HG02973 (cell line): ENCODE results near the gene ZBTB7C.

Source experiments
- ATAC-seq: cut with Tn5 transposase; IDR thresholded peaks from one replicate; pipeline ENCODE4 v1.9.1; 2021; ENCODE audit warnings: moderate library complexity; ENCODE audit not compliant: unreplicated experiment

ZBTB7C gene

DNA sequence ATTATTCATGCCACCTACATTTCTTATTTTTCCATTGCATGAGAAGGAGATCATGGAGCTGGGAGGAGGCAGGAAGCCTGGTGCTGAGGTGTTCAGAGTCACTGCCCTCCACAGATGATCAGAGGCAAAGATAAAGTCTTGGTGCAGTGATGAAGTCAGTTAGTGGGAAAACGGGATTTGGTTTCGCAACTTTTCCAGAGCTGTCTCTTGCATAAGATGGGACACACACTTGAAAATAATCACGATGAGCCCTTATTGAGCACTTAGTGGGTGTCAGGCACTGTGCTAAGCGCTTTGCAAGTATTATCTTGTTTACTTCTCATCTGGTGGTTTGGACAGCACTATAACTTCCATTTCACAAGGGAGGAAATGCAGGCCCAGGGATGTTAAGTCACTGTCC is 256.6 kb downstream of the ZBTB7C start:
- no peak for ATAC-seq

DNA sequence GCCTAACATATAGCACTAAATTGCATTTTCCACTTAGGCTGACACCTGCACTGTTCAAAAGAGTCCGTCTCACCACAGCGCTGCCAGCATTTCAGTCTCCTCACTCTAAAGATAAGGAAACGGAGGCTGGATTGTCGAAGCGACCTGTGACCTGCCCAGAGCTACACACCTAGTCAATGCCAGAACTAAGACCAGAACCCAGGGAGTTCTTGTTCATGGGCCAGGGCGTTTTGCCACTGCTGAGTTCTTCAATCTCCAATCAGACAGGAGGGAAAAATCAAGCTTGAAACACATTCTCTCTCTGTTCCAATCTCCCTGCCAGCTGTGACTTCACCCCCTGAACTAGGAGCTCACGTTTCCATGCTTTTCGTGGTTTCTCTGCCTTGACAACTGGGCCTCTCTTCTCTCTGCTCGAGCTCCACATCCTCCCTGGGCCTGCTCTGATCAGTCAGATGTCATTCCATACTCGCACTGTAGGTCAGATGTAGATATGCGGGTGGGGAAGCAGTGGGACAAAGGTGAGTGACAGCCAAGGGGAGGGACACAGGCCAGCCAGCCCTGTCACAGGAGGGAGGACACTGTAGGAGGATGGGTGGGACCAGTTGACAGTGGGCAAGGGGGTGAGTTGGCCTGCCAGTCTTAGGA is 257.6 kb downstream of the ZBTB7C start:
- no peak for ATAC-seq

DNA sequence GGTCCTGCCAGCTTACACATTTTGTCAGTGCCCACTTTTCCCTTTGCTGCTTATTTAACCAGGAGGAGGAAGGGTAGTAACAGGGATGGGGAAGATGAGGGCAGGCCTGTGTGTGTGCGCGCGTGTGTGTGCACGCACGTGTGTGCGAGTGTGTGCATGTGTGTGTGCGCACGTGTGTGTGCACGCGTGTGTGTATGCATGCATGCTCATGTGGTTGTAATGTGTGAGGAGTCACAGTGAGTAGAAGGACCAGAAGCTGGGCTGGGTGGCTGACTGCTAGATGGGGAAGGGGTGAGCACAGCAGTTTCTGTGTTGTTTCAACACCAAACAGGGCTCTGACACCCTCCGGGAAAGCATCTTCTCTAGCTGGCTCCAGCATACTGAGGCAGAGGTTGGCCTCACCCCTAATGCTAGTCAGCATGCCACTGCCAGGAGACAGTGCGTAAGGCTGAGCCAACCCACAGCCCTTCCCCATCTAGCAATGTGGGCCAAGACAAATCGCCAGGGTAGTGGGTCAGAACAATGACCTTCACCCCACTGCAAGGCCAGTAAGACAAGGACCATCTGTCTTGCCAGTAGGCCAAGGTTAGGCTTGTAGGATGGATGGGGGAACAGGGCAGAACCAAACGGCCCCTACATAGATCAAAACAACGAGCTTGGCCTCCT is 260.0 kb downstream of the ZBTB7C start:
- ATAC-seq: no peak

DNA sequence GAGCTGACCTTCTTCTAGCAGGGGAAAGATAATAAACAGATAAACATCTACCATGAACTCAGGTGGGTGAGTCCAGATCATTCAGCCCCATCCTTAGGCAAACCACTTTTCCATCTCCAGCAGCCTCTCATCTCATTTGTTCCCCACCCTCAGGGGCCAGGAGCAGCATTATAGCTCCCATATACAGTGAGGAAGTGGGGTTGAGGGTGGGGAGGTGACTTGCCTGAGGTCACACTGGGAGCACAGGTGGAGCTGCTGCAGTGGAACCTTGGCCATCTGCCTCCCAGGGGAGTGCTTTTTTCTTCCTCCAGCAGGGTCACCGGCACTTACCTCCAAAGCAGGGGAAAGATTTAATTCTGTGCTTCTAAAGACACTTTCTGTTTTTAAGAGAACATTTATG is 266.2 kb downstream of the ZBTB7C start:
- ATAC-seq: no peak

DNA sequence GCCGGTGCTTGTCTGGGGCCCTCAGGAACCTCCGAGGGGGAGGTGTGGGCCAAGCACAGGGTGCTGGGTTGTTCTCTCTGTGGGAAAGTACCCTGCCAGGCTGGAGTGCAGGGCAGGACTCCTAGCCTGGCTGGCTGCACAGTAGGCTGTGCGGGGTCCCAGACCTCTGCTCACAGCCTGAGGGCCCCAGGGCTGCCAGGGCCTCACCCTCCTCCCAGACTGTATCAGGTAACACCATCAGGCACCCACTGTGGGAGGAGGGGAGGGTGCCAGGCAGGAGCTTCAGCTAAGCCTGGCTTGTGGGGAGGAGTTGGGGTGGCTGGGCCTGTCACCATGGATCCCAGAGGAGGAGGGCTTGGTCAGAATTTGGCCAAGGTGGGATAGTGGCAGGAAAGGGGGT is 266.8 kb downstream of the ZBTB7C start:
- no peak for ATAC-seq

DNA sequence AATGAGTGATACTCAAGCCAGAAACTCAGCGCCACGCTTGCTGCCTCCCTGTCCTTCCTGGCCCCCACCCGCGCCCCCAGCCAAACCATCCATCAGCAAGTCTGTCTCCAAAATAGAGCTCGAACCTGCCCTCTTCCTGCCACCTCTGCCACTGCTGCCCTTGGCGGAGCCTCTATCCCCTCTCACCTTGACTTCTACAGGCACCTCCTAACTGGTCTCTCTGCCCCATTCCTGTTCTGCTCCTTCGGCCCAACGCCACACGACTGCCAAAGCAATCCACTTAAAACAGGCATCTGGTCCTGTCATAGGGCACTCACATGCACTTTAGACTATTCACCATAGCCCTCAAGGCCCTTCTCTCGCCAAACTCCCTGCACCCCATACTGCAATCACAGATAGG is 268.5 kb downstream of the ZBTB7C start:
- ATAC-seq: no peak

DNA sequence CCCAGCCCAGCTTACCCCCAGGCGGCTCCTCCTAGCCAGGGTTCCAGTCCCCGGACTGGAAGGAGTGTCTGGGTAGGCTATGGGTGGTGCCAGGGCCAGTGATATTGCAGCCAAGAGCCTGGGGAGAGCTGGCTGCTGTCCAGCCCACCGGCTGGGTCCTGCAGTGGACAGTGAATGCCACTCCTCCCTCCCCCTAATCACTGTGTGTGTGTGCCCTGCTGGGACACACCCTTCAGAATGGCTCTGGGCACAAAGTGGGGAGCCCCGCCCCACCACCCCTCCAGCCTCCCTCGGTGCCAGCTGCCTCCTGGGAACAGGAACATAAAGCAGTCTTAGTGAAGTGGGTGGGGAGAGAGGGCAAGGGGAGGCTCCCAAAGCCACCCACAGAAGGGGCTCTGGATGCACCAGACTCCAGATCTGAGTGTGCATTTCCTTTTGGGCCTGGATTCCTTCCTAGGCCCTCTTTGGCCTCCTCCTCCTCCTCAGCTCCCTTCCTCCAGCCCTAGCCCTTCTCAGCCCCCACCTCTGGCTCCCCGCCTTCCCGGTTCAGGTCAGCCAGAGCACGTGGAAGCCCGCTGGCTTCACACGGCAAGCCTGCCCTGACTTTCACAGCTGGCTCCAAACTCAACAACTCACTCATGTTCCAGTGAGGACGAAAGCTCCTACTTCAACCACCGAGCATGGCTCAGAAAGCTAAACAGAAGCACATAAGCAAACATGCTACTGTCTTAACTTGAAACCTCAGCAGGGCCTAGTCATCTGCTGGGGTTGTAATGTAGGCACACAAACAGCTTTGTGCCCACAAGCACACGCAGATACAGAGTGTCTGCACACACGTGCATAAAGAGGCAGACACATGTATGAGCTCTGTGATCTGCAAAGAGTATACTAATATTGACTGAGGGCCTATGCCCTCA is 269.5 kb downstream of the ZBTB7C start:
- no peak for ATAC-seq

DNA sequence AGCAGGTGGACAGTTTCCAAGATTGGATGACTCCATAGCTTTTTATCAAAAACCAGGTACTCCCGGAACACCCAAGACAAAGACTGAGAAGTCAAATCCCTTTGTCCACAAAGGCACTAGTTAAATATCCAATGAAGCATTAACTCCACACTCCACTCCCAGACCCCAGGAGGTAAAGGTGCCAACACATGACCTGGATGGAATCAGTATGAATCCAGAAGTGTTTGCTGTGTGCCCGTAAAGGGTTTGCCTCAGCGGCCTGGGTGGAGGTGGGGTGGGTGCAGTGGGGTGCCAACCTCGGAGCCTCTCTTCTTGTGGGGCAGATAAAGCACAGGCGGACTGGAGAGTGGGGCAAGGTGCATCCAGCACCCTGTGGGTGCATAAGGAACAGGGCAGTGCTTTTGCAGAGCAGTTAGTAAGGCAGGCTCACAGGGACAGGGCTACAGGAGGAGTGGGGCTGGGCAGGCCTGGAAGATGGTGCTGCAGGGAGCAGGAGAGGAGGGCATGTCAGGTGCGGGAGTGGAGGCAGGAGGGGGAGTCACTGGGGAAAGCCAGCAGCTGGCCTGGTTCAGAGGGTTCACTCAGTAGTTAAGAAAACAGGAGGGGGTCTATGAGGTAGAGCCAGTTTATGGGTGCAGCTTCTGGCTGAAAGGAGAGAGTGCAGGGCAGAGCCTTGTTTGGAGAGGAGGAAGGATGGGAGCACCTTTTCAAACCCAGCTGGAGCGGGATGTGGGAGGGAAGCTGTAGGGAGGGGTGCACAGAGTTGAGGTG is 270.3 kb downstream of the ZBTB7C start:
- ATAC-seq: no peak

DNA sequence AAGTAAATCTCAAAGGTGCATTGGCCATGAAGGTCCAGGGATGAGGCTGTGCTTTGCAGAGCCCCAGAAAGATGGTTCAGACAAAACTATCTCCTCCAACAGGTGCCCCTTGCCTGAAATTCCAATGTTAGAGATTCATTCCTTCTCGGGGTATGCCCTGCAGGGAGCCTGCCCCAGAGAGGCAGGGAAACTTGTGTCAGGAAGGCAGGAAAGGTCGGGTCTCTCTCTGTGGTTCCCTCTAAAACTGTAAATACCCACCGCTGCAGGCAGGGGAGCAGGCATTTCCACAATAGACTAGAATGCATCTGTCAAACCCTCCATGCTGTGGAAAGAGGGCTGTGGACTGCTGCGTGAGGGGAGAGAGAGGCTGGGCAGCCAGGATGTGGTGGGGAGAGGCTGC is 271.0 kb downstream of the ZBTB7C start:
- ATAC-seq: no peak

DNA sequence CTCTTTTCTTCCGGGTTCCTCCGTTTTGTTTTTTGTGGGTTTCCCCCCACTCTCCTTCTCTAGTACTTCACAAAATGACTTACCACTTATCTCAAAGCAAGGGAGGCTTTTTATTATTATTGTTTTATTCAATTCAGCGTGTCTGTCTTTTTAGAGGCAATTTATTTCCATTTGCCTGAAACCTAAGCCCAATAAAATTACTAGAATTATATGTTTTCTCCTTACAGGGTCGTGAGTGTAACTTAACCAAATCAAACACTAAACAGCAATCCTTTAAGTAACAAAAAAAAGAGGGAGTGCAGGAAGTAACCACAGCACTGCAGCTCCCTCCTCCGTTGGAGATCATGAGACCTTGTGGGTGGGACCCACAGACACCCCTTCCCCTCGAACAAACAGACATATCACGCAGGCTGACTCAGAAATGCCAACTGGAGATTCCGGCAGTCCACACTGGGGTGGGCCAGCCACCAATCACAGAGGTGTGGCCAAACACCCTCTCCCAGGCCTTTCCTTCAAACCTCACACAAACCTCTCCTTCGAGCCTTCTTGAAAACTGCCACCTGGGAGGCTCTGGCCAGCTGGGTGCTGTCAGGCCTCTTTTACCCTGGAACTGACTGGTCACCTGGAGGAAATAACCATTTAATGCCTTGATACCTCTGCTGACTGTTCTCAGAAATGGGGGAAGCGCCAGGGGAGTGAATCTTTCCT is 271.7 kb downstream of the ZBTB7C start:
- no peak for ATAC-seq

DNA sequence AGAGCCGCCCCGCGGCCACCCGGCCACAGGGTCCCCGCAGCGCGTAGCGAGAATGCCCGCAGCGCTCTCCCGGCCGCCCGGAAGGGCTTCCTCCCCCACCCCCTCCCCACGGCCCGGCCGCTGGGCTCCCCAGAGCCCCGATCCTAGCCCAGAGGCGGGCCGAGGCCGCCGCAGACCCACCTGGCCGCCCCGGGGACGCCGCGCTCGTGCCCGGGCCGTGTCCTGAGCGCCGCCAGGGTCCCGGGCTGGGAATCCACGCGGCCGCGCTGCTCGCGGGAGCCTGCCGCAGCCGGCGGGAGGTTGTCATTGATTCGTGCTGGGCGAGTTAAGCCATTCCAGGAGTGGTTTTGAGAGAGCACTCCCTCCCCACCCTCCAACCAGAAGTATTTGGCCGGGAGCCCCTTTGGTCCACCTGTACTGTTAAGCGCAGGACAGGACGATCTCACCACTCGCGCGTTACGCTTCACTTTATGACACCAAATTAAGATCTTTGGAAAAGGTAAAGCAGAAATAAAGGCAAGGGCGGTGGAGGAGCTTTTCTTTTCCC is 272.3 kb downstream of the ZBTB7C start:
- no peak for ATAC-seq

DNA sequence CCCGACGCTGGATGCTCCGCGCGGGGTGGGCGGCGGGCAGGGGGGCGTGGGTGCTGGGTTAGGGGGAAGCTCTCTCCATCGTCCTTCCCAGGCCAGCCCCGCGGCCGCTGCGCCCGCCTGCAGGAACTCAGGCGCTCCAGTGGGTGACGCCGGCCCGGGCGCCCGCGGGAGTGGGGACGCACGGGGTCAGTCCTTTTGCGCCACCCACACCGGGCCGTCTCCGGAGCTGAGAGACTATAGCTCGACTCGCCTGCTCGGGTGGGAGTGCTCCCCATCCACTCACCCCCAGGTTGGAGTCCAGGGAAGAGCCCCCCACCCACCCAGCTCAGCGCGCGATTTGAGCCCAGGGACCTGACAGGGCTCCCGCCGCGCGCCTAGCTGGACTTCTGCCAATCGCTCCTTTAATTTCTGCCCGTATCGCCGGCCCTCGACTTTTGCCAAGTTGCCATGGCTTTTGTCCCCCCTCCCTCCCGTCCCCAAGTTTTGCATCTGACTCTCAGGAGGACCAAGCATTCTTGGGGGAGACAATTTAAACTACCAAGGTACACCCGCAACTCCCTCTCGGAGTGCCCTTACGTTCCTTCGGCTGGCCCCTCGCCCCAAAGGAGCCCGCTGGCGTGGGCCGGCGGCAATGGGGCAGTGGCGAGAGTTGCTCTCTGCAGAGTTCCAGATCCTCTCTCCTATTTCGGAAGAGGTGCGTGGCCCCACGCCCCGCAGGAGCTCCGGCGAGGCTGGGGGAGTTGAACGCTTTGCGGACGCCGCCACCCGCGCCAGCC is 272.9 kb downstream of the ZBTB7C start:
- no peak for ATAC-seq

DNA sequence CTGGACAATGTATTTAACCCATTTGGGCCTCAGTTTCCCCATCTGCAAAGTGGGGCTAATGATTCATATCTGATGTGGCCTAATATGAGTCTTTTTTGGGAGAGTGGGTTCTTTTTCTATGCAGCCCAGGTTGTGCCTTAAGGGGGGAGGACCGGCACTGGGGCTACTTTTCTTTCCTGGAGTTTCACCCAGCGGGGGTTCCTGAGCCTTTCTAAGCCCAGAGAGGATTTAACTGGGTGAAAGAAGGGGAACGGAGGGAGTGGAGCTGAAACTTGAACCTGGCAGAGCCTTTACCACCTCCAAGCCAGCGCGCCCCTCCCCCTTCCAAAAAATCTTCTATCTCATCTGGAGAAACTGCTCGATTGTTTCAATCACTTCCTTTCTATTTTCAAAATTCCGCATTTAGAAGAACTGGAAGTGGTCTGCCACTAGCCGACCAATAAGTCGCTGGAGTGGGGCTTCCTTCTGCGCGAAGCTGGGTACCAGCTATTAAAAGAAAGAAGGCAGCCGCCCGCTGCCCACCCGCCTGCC is 273.7 kb downstream of the ZBTB7C start:
- no peak for ATAC-seq

DNA sequence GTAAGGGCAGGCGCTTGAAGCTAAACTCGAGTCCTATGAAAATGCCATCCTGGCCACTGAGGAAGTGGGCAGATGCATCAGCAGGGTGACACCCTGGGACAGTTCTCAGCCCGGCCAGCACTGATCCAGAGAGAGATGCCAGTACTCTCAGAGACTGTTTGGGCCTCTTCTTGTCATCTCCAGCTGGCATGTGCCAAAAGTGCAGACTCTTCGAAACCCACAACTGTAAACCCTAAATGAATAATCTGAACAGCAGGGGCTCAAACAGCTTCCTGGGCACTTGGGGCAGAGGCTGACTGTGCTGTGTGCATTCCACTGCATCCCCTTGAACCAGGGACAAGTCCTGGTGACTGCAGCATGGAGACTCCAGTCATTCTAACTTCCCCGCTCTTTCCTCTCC is 274.6 kb downstream of the ZBTB7C start:
- ATAC-seq: no peak

DNA sequence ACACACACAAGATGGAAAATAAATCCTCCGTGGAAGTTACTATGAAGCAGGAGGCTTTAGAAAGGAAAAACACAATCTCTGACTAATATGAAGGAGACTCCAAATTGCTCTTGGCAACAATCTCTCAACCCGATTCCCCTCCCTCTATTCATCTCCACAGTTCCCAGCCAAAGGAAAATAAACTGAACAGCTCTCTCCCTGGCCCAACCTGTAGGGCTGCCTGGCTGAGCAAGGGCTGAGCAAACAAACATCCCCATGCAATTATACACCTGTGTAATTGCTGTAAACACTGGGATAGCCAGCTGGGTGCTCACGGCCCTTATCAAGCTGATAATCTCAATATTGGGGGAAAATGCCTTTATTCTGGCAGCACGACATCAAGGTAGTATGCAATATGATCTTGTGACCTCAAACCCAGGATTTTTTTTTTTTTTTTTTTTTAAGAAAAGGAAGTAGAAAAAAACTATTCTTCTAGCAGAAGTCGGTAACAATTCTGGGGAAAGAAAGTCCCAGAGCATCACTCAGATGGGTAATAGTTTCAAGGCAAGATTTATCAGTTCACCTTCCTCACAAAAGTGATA is 275.4 kb downstream of the ZBTB7C start:
- ATAC-seq: no peak

DNA sequence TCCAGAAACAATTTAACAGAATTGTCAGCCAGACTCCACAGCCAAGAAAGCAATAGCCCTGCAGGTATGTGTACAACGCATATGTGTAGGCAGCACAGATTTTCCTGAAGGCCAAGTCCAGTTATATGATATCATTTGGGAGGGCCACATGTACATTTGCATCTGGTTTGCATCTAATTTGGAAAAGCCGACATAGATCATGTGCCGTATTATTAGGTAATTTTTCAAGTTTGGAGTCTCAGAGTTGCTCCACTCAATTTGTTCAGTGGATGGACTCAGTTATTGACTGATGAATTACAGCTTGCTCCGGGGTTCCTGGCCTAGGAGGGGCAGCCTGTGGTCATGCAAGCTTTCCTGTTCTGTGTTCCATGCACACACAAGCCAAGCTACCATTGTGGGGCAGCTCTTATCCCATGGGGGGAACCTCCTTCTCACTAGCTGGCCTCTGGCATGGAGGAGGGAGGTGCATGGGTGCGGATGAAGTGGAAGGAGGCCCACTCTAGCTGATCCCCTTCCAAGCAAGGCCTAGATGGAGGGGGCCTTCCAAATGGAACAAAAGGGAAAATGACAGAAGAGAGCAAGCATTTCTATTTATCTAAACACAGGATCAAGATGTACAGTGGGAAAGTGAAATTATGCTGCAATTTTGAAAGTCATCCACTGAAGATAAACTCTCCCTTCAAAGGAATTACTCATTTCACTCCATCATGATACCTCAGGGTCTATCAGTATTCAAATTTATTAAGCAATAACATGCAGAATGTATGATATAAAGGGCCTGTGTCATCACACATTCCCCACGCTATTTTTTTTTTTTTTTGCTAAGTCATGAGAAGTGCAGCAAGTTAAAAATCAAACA is 276.2 kb downstream of the ZBTB7C start:
- no peak for ATAC-seq

DNA sequence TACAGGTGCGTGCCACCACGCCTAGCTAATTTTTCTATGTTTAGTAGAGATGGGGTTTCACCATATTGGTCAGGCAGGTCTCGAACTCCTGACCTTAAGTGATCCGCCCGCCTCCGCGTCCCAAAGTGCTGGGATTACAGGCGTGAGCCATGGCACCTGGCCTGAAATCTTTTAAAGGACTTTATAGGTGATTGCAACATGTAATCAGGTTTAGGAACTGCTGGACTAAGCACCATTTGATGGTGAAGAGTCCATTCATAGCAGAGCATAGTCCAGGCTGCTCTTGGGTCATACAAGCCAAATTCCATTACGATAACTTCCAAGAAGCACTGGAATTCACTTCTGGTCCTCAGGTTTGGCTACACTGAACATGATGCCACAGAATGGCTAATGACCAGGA is 278.1 kb downstream of the ZBTB7C start:
- no peak for ATAC-seq

DNA sequence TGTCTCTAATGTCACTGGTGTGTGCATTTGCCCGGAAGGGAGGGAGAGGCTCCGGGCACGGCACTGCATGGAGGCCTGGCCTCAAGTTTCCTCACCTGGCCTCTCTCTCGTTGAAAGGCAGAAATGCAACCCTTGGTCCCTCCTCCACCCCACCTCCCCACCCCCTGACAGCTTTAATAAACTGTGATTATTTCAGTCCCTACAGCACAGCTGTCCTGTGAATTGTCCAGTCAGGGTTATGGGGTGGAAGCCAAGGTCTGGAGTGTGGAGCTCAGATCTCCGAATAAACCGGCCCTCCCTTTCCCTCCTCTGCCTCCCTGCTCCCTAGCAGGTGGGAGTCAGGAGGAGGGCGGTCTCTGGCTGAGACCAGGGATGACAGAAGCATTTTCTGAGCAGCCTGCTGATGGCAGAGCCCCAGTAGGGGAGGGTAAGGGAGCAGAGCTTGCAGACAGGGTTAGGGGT is 279.5 kb downstream of the ZBTB7C start:
- no peak for ATAC-seq
